Keratinocyte (primary cell): ENCODE results near the gene VIT. TPM values are rescaled to one million over a fixed set of nuclear protein-coding genes. Genes with fewer than 3 reads are reported as not detected.

Source experiments
- DNase-seq: peaks from one replicate; pipeline ENCODE4 v3.0.0-alpha.2; 2011; ENCODE audit warnings: low read depth, missing footprints, low spot score
- FAIRE-seq: peaks from 2 replicates; lab custom pipeline; 2011; peaks lifted over from hg19 to GRCh38; lab: Jason Lieb, UNC
- H2AFZ ChIP-seq: 2 replicates; pipeline ENCODE4 v1.6.0; 2012; ENCODE audit warnings: low read length, control low read depth, inconsistent platforms; ENCODE audit not compliant: control insufficient read depth
- H3K27ac ChIP-seq: 2 replicates; pipeline ENCODE4 v1.5.1; 2011; ENCODE audit warnings: low read length; ENCODE audit not compliant: control insufficient read depth, insufficient read depth
- H3K27me3 ChIP-seq: 3 replicates; pipeline ENCODE4 v1.6.0; 2011; ENCODE audit warnings: low read length; ENCODE audit not compliant: control insufficient read depth, insufficient read depth; ENCODE audit errors: extremely low read depth
- H3K36me3 ChIP-seq, 2 experiments: 2 replicates in 1 of 2; 3 replicates in 1 of 2; pipeline ENCODE4 v1.5.1; 2011; ENCODE audit warnings: low read length in 2 of 2, mild to moderate bottlenecking in 1 of 2; ENCODE audit not compliant: control insufficient read depth in 2 of 2, insufficient read depth in 2 of 2; ENCODE audit errors: extremely low read depth in 1 of 2
- H3K4me1 ChIP-seq: 3 replicates; pipeline ENCODE4 v1.5.1; 2011; ENCODE audit warnings: low read length; ENCODE audit not compliant: control insufficient read depth, insufficient read depth; ENCODE audit errors: extremely low read depth
- H3K4me2 ChIP-seq: 3 replicates; pipeline ENCODE4 v1.6.0; 2011; ENCODE audit warnings: low read depth, low read length; ENCODE audit not compliant: control insufficient read depth, insufficient read depth; ENCODE audit errors: extremely low read depth
- H3K4me3 ChIP-seq, 3 experiments: fragments of 200-600 bp in 1 of 3; sonication (generic) in 1 of 3; 2 replicates in 2 of 3; 3 replicates in 1 of 3; pipeline ENCODE4 v1.5.1; 2011 to 2016; ENCODE audit warnings: low read length in 3 of 3, mild to moderate bottlenecking in 3 of 3, control low read depth in 2 of 3, inconsistent platforms in 1 of 3, low read depth in 1 of 3, mixed read lengths in 1 of 3, mixed run types in 1 of 3, moderate library complexity in 1 of 3; ENCODE audit not compliant: control insufficient read depth in 2 of 3, insufficient read depth in 2 of 3; ENCODE audit errors: extremely low read depth in 1 of 3
- H3K79me2 ChIP-seq: 2 replicates; pipeline ENCODE4 v1.6.0; 2012; ENCODE audit warnings: low read length; ENCODE audit not compliant: control insufficient read depth, insufficient read depth
- H3K9ac ChIP-seq: 3 replicates; pipeline ENCODE4 v1.6.0; 2011; ENCODE audit warnings: low read length; ENCODE audit not compliant: control insufficient read depth, insufficient read depth; ENCODE audit errors: extremely low read depth
- H3K9me1 ChIP-seq: 3 replicates; pipeline ENCODE4 v1.6.0; 2011; ENCODE audit warnings: low read length; ENCODE audit not compliant: control insufficient read depth, insufficient read depth; ENCODE audit errors: extremely low read depth
- H3K9me3 ChIP-seq: 2 replicates; pipeline ENCODE4 v1.5.1; 2012; ENCODE audit warnings: low read depth, low read length; ENCODE audit not compliant: control insufficient read depth
- H4K20me1 ChIP-seq: 3 replicates; pipeline ENCODE4 v1.6.0; 2011; ENCODE audit warnings: low read length; ENCODE audit not compliant: control insufficient read depth, insufficient read depth; ENCODE audit errors: extremely low read depth
- CTCF ChIP-seq, 3 experiments: IDR thresholded peaks in 1 of 3; conservative IDR thresholded peaks in 1 of 3; optimal IDR thresholded peaks in 1 of 3; 2 replicates in 2 of 3; 3 replicates in 1 of 3; pipeline versions ENCODE3 to v1.5.1; 2011; ENCODE audit warnings: low read length in 3 of 3, mild to moderate bottlenecking in 3 of 3, moderate library complexity in 2 of 3, control low read depth in 1 of 3, inconsistent platforms in 1 of 3; ENCODE audit not compliant: insufficient read depth in 2 of 3; ENCODE audit errors: extremely low read depth in 1 of 3
- EZH2 ChIP-seq: IDR thresholded peaks from one replicate; pipeline ENCODE4 v1.6.1; 2012; ENCODE audit warnings: inconsistent platforms, mild to moderate bottlenecking, low read length, moderate library complexity
- dilution Hi-C: fragments of 300-500 bp; cut with MboI; formaldehyde crosslinking; loops from one replicate; pipeline ENCODE4 v1.7.0; 2020; ENCODE audit warnings: low sequenced_read_pairs; ENCODE audit not compliant: extremely low pct_ligation_motif_present
- polyA plus RNA-seq, 5 experiments: library from polyadenylated mRNA; depleted of rRNA in 3 of 5; stranded (reverse) in 3 of 5; stranded (forward) in 1 of 5; unstranded in 1 of 5; fragments of >200 nt; gene quantifications; 1 replicate in 1 of 5; 2 replicates in 3 of 5; 3 replicates in 1 of 5; pipeline versions ENCODE4 v1.2.1 to v1.2.3, GENCODE V29; 2011 to 2012; ENCODE audit warnings: missing spikeins in 2 of 5, low read depth in 1 of 5, low replicate concordance in 1 of 5

VIT gene
- polyA plus RNA-seq, 1 donor (not counting 4 experiments of a cell fraction or from before 2014, with no cell fraction given), result 0.79 TPM

- H3K27me3 ChIP-seq, result no peaks in the 10 kb centered on the region
- TF ChIP-seq CTCF (optimal IDR thresholded peaks at IDR 0.05 in 1 of 3, IDR thresholded peaks at IDR 0.05 in 1 of 3, conservative IDR thresholded peaks at IDR 0.05 in 1 of 3; ENCODE audit: extremely low read depth in 1 of 3, insufficient read depth in 2 of 3, low read length in 3 of 3) (no peak), EZH2 (no peak)
- H3K27ac ChIP-seq, result no peak overlapping the region
- FAIRE-seq (no peak), DNase-seq (no peak)
- no peaks in the 10 kb centered on the region for H3K36me3 ChIP-seq
- H3K4me1 ChIP-seq, result peaks cover 4% of the 10 kb centered on the region
- no peak overlapping the region for H3K9ac ChIP-seq
- dilution Hi-C loops, result no loop called here
- H3K4me2 ChIP-seq, result no peak overlapping the region
- H4K20me1 ChIP-seq, result no peaks in the 10 kb centered on the region
- H3K9me1 ChIP-seq, result no peaks in the 10 kb centered on the region
- H2AFZ ChIP-seq, result no peak overlapping the region
- no peaks in the 10 kb centered on the region for H3K79me2 ChIP-seq
- no peaks in the 10 kb centered on the region for H3K9me3 ChIP-seq
- H3K4me3 ChIP-seq, result no peak overlapping the region
These were observed 109.2 kb downstream of the VIT start for GRCh38 chr2:36805635-36806224.

GRCh38 chr2:36807223-36807886 lies 110.8 kb downstream of the VIT start:
- Histone ChIP-seq H3K9me1 (no peaks in the 10 kb centered on the region), H3K79me2 (no peaks in the 10 kb centered on the region), H3K4me3 (no peak overlapping the region), H3K4me2 (no peak overlapping the region), H3K27me3 (no peaks in the 10 kb centered on the region), H3K4me1 (peaks cover 4% of the 10 kb centered on the region), H3K9me3 (no peaks in the 10 kb centered on the region), H4K20me1 (no peaks in the 10 kb centered on the region), H3K9ac (no peak overlapping the region), H3K27ac (no peak overlapping the region), H2AFZ (no peak overlapping the region), H3K36me3 (no peaks in the 10 kb centered on the region)
- dilution Hi-C loops, result no loop called here
- no peak for FAIRE-seq
- no peak for DNase-seq
- TF ChIP-seq EZH2 (no peak), CTCF (optimal IDR thresholded peaks at IDR 0.05 in 1 of 3, IDR thresholded peaks at IDR 0.05 in 1 of 3, conservative IDR thresholded peaks at IDR 0.05 in 1 of 3; ENCODE audit: extremely low read depth in 1 of 3, insufficient read depth in 2 of 3, low read length in 3 of 3) (no peak)
